HG02885 (cell line): ENCODE data around the gene GSN.
A peak's percentile ranks its signal among the peaks of the same experiment; 100 is the strongest.

Experiments
- ATAC-seq: cut with Tn5 transposase; IDR thresholded peaks from one replicate; pipeline ENCODE4 v1.9.1; 2021; ENCODE audit warnings: mild to moderate bottlenecking; ENCODE audit not compliant: unreplicated experiment, poor library complexity

The GSN gene

GRCh38 chr9:121267689-121268597, at the start of gene GSN:
GSN (plus strand) TSS chr9:121268162; CDS start chr9:121301972, 33,810 bp downstream.
- ATAC-seq = peak; percentile 88

- peak; percentile 27 for ATAC-seq
Observed at GRCh38 chr9:121218357-121219027, 49.5 kb upstream of the GSN start.

GRCh38 chr9:121219530-121219929, 48.4 kb upstream of the GSN start:
- ATAC-seq = no peak

GRCh38 chr9:121220996-121221663, 46.8 kb upstream of the GSN start:
- no peak for ATAC-seq

- ATAC-seq = no peak
Observed at GRCh38 chr9:121221664-121222055, 46.3 kb upstream of the GSN start.

- ATAC-seq = no peak
Observed at GRCh38 chr9:121222524-121223171, 45.3 kb upstream of the GSN start.

GRCh38 chr9:121225240-121225639, 42.7 kb upstream of the GSN start:
- no peak for ATAC-seq

- ATAC-seq = no peak
Observed at GRCh38 chr9:121226175-121226574, 41.8 kb upstream of the GSN start.

- no peak for ATAC-seq
Observed at GRCh38 chr9:121227862-121228261, 40.1 kb upstream of the GSN start.

- ATAC-seq = no peak
Observed at GRCh38 chr9:121230256-121230655, 37.7 kb upstream of the GSN start.

GRCh38 chr9:121232251-121232650, 35.7 kb upstream of the GSN start:
- no peak for ATAC-seq

- no peak for ATAC-seq
Observed at GRCh38 chr9:121233906-121234831, 33.8 kb upstream of the GSN start.

GRCh38 chr9:121234832-121235161, 33.2 kb upstream of the GSN start:
- no peak for ATAC-seq

GRCh38 chr9:121235512-121235911, 32.5 kb upstream of the GSN start:
- no peak for ATAC-seq

- no peak for ATAC-seq
Observed at GRCh38 chr9:121237916-121238315, 30.0 kb upstream of the GSN start.

- ATAC-seq = no peak
Observed at GRCh38 chr9:121239071-121239470, 28.9 kb upstream of the GSN start.

GRCh38 chr9:121239851-121240250, 28.1 kb upstream of the GSN start:
- no peak for ATAC-seq

GRCh38 chr9:121240472-121241135, 27.4 kb upstream of the GSN start:
- no peak for ATAC-seq
